HCT116 (cell line): Measurements from ENCODE around the gene EFEMP2. TPM values are rescaled to one million over a fixed set of nuclear protein-coding genes. Genes with fewer than 3 reads are reported as not detected.
A peak's percentile ranks its signal among the peaks of the same experiment; 100 is the strongest.

Experiments used
- ATAC-seq: fragments of 200-7000 bp; cut with Tn5 transposase; 2 replicates; pipeline ENCODE4 v1.9.1; 2020; ENCODE audit warnings: mild to moderate bottlenecking, moderate library complexity
- BruUV-seq: library from RNA; stranded (reverse); fragments of 400-500 nt; replicated peaks from 2 replicates; lab custom pipeline; 2021; lab: Mats Ljungman, UMichigan
- CTCF ChIA-PET: fragments of 300-600 bp; sonication (Branson Sonifier 250); formaldehyde crosslinking; loops from one replicate; lab custom pipeline; 2021; ENCODE audit warnings: antibody characterized with exemption; lab: Charles Lee
- POLR2A ChIA-PET: fragments of 300-600, 350-600 bp; sonication (Branson Sonifier 250); formaldehyde crosslinking; loops from one replicate; lab custom pipeline; 2021; ENCODE audit warnings: antibody characterized with exemption; lab: Charles Lee
- RAD21 ChIA-PET, 2 experiments: fragments of 300-600 bp; sonication (Branson Sonifier 250); formaldehyde crosslinking; loops; one replicate each; lab custom pipeline; 2023; ENCODE audit warnings: low total read pairs in 2 of 2; ENCODE audit not compliant: uncharacterized antibody in 2 of 2, unreplicated experiment in 2 of 2, low non-redundant PET in 1 of 2; lab: Charles Lee
- DNase-seq: peaks from one replicate; pipeline ENCODE4 v3.0.0-alpha.2; 2010; ENCODE audit warnings: low read depth, low spot score
- H2AFZ ChIP-seq: fragments of 200-600 bp; shearing (Covaris generic), sonication (generic); 2 replicates; pipeline ENCODE4 v1.6.1; 2017; ENCODE audit warnings: low read depth, mixed run types, mixed read lengths, antibody characterized with exemption, low read length; ENCODE audit not compliant: poor library complexity, severe bottlenecking
- H3K27ac ChIP-seq: 2 replicates; pipeline ENCODE4 v1.5.1; 2012; ENCODE audit warnings: low read depth, low read length
- H3K27me3 ChIP-seq: fragments of 200-600 bp; sonication (generic); 2 replicates; pipeline ENCODE4 v1.6.1; 2016; ENCODE audit warnings: mixed run types, low read length, mixed read lengths; ENCODE audit not compliant: insufficient read depth
- H3K36me3 ChIP-seq, 2 experiments: fragments of 200-500 bp in 1 of 2; fragments of 200-600 bp in 1 of 2; sonication (Bioruptor generic) in 1 of 2; sonication (generic) in 1 of 2; 2 replicates each; pipeline versions ENCODE4 v1.5.1 to v1.6.1; 2014 to 2016; ENCODE audit warnings: low read length in 2 of 2, inconsistent platforms in 1 of 2, mixed read lengths in 1 of 2, mixed run types in 1 of 2; ENCODE audit not compliant: insufficient read depth in 2 of 2, control insufficient read depth in 1 of 2
- H3K4me1 ChIP-seq, 2 experiments: fragments of 200-600 bp in 1 of 2; sonication (generic) in 1 of 2; 2 replicates each; pipeline versions ENCODE4 v1.5.1 to v1.6.1; 2012 to 2017; ENCODE audit warnings: low read length in 2 of 2, inconsistent platforms in 1 of 2, mild to moderate bottlenecking in 1 of 2, mixed read lengths in 1 of 2, mixed run types in 1 of 2, moderate library complexity in 1 of 2; ENCODE audit not compliant: insufficient read depth in 2 of 2, control insufficient read depth in 1 of 2
- H3K4me2 ChIP-seq: fragments of 200-600 bp; sonication (generic); 2 replicates; pipeline ENCODE4 v1.6.1; 2017; ENCODE audit warnings: mixed run types, low read length, mixed read lengths
- H3K4me3 ChIP-seq, 2 experiments: fragments of 200-600 bp in 1 of 2; sonication (generic) in 1 of 2; replicated peaks in 1 of 2; 2 replicates each; pipeline ENCODE4 v1.5.1; 2011 to 2016; ENCODE audit warnings: low read length in 2 of 2, control low read depth in 1 of 2, low read depth in 1 of 2, mild to moderate bottlenecking in 1 of 2, mixed read lengths in 1 of 2, mixed run types in 1 of 2
- H3K79me2 ChIP-seq: fragments of 200-600 bp; sonication (generic); 2 replicates; pipeline ENCODE4 v1.6.1; 2017; ENCODE audit warnings: mild to moderate bottlenecking, mixed run types, low read length, moderate library complexity, mixed read lengths; ENCODE audit not compliant: insufficient read depth
- H3K9ac ChIP-seq: fragments of 200-600 bp; sonication (generic); 2 replicates; pipeline ENCODE4 v1.6.1; 2016; ENCODE audit warnings: low read length, mixed read lengths
- H3K9me2 ChIP-seq: fragments of 200-600 bp; sonication (generic), shearing (Covaris generic); 2 replicates; pipeline ENCODE4 v1.6.1; 2017; ENCODE audit warnings: mixed run types, mild to moderate bottlenecking, moderate library complexity; ENCODE audit not compliant: insufficient read depth
- H3K9me3 ChIP-seq, 2 experiments: fragments of 200-500 bp in 1 of 2; fragments of 200-600 bp in 1 of 2; sonication (Bioruptor generic) in 1 of 2; sonication (generic) in 1 of 2; 2 replicates each; pipeline ENCODE4 v1.6.1; 2014 to 2017; ENCODE audit warnings: low read length in 2 of 2, mixed read lengths in 2 of 2, inconsistent platforms in 1 of 2, low read depth in 1 of 2, mild to moderate bottlenecking in 1 of 2, mixed run types in 1 of 2, moderate library complexity in 1 of 2; ENCODE audit not compliant: control insufficient read depth in 1 of 2, insufficient read depth in 1 of 2
- H4K20me1 ChIP-seq: fragments of 200-600 bp; sonication (generic), shearing (Covaris generic); 2 replicates; pipeline ENCODE4 v1.6.1; 2017; ENCODE audit warnings: mixed run types, mild to moderate bottlenecking, moderate library complexity; ENCODE audit not compliant: insufficient read depth
- CBX3 ChIP-seq: IDR thresholded peaks from 2 replicates; pipeline ENCODE4 v1.6.1; 2012; ENCODE audit warnings: low read depth
- CEBPB ChIP-seq: IDR thresholded peaks from 2 replicates; pipeline ENCODE4 v1.6.1; 2012; ENCODE audit warnings: low read depth
- ELF1 ChIP-seq: IDR thresholded peaks from 2 replicates; pipeline ENCODE4 v1.6.1; 2012; ENCODE audit warnings: low read depth, borderline replicate concordance
- EZH2 ChIP-seq: fragments of 200-600 bp; sonication (generic); IDR thresholded peaks from 2 replicates; pipeline ENCODE4 v1.6.1; 2017; ENCODE audit warnings: antibody characterized with exemption, mixed run types
- EZH2phosphoT487 ChIP-seq: fragments of 200-600 bp; IDR thresholded peaks from 2 replicates; pipeline ENCODE4 v1.6.1; 2018; ENCODE audit warnings: antibody characterized with exemption, borderline replicate concordance
- FOSL1 ChIP-seq: IDR thresholded peaks from 2 replicates; pipeline ENCODE4 v1.6.1; 2012; ENCODE audit warnings: low read depth
- POLR2A ChIP-seq: IDR thresholded peaks from 2 replicates; pipeline ENCODE4 v1.7.0; 2011; ENCODE audit warnings: borderline replicate concordance; ENCODE audit not compliant: insufficient read depth, insufficient read length; ENCODE audit errors: extremely low read depth
- POLR2AphosphoS5 ChIP-seq: IDR thresholded peaks from 2 replicates; pipeline ENCODE4 v1.6.1; 2011; ENCODE audit warnings: mild to moderate bottlenecking, low read depth, low read length, moderate library complexity
- RAD21 ChIP-seq: IDR thresholded peaks from 2 replicates; pipeline ENCODE4 v1.6.1; 2012; ENCODE audit warnings: low read depth, mild to moderate bottlenecking
- SIN3A ChIP-seq: IDR thresholded peaks from 2 replicates; pipeline ENCODE4 v1.6.1; 2012; ENCODE audit warnings: low read depth
- SP1 ChIP-seq: IDR thresholded peaks from 2 replicates; pipeline ENCODE4 v1.6.1; 2012; ENCODE audit warnings: low read depth
- SRF ChIP-seq: IDR thresholded peaks from 2 replicates; pipeline ENCODE4 v1.6.1; 2012; ENCODE audit warnings: low read depth
- TCF7L2 ChIP-seq: IDR thresholded peaks from 2 replicates; pipeline ENCODE4 v1.7.0; 2011; ENCODE audit warnings: borderline replicate concordance, inconsistent platforms; ENCODE audit not compliant: insufficient read depth, insufficient read length; ENCODE audit errors: extremely low read depth
- YY1 ChIP-seq: IDR thresholded peaks from 2 replicates; pipeline ENCODE4 v1.6.1; 2011; ENCODE audit warnings: low read length, low read depth, moderate library complexity, mild to moderate bottlenecking; ENCODE audit not compliant: insufficient replicate concordance; ENCODE audit errors: extremely low read depth
- ZFX ChIP-seq: fragments of 450-650 bp; IDR thresholded peaks from 2 replicates; pipeline ENCODE4 v1.6.1; 2017
- intact Hi-C: fragments of 100-400 bp; cut with micrococcal nuclease; formaldehyde crosslinking; loops from 2 replicates; pipeline ENCODE4 v1.10.0; 2022
- total RNA-seq: library from RNA; stranded (reverse); gene quantifications from one replicate; pipeline ENCODE4 v1.2.1, GENCODE V29; 2021; ENCODE audit not compliant: unreplicated experiment
- TF ChIP-seq, protein P1 (sequence below): IDR thresholded peaks from 2 replicates; pipeline ENCODE4 v1.6.1; 2011; ENCODE audit warnings: mild to moderate bottlenecking, low read length, moderate library complexity; ENCODE audit not compliant: insufficient replicate concordance; ENCODE audit errors: extremely low read depth
- TF ChIP-seq, protein P2 (sequence below): IDR thresholded peaks from 2 replicates; pipeline ENCODE4 v1.6.1; 2012
- TF ChIP-seq, protein P3 (sequence below): IDR thresholded peaks from 2 replicates; pipeline ENCODE4 v1.6.1; 2012
- TF ChIP-seq, protein P4 (sequence below): IDR thresholded peaks from 2 replicates; pipeline ENCODE4 v1.6.1; 2012; ENCODE audit warnings: low read depth

Gene EFEMP2
- total RNA-seq, 1 experiment from 2014 or later, result 8.4 TPM

DNA sequence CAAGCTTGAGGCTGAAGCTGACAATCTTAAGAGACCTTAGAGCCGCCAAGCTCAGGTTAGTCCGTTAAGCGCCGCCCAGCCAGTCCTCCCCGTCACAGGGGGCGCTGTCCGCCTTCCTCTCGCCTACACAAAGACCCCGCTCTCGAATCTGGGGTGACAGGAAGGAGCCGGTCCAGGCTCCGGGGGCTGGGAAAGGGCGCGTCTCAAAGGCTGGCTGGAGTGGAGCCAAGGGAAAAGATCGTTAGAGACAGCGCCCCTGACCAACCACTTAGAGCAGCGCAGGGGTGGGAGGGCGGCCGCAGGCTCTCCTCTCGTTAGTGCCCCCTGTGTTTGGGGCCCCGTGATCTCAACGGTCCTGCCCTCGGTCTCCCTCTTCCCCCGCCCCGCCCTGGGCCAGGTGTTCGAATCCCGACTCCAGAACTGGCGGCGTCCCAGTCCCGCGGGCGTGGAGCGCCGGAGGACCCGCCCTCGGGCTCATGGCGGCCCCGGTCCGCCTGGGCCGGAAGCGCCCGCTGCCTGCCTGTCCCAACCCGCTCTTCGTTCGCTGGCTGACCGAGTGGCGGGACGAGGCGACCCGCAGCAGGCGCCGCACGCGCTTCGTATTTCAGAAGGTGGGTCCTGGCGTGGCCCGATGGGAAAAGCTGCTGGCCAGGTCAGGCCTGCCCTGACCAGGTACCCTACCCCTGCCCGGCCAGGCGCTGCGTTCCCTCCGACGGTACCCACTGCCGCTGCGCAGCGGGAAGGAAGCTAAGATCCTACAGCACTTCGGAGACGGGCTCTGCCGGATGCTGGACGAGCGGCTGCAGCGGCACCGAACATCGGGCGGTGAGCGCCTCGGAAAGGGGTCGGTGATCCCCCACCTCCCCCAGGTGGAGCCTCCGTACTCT, 12.1 kb downstream of the EFEMP2 start, which contains the start of gene MUS81:
Gene MUS81, plus strand, starts transcription at position 156 of the 887 bp plus-strand sequence. Its CDS starts 321 bp downstream, at position 477.
- BruUV-seq, result no TSS peak
- no peaks in the 10 kb centered on the region for H3K27me3 ChIP-seq
- H3K4me2 ChIP-seq, result peak within 1 kb of the TSS; percentile 77
- intact Hi-C loops, result loop anchor here (1.0 kb wide), 1 partner anchor 142 kb away; the partner anchor contains the start of genes BANF1 and EIF1AD
- ChIA-PET POLR2A (interaction anchor here (0.9 to 5.3 kb wide), 17 partner anchors 9 to 438 kb away, joined by 3 to 84 read pairs (median 6); partner anchors contain the start of genes BANF1, CCDC85B, FIBP and FOSL1), CTCF (interaction anchor here (0.6 to 4.3 kb wide), 33 partner anchors 9 to 301 kb away, joined by 3 to 82 read pairs (median 5); partner anchors contain the start of genes AP5B1, CCDC85B, FIBP and KAT5), RAD21 (interaction anchor here in 1 of 2 experiments (1.2 kb wide), 1 partner anchor 148 kb away, joined by 4 read pairs; the partner anchor contains the start of gene KAT5)
- peaks cover 17 to 30% of the 10 kb centered on the region in 2 experiments for H3K36me3 ChIP-seq
- no peaks in the 10 kb centered on the region for H3K9me3 ChIP-seq
- ATAC-seq (peak; percentile 59), DNase-seq (peak; percentile 99)
- peaks cover 46% of the 10 kb centered on the region for H3K79me2 ChIP-seq
- peak within 1 kb of the TSS; percentile 50 for H2AFZ ChIP-seq
- H3K27ac ChIP-seq, result peak within 1 kb of the TSS; percentile 97
- no peaks in the 10 kb centered on the region for H3K9me2 ChIP-seq
- peak within 1 kb of the TSS; percentile 99 for H3K9ac ChIP-seq
- H3K4me3 ChIP-seq, result peak within 1 kb of the TSS; percentile 85 to 100
- peaks cover 12% of the 10 kb centered on the region; the same call in 1 of the 2 replicates for H4K20me1 ChIP-seq
- H3K4me1 ChIP-seq, result peaks cover 23 to 42% of the 10 kb centered on the region in 2 experiments
- TF ChIP-seq CBX3, result no peak
- no peak for TF ChIP-seq ELF1
- TF ChIP-seq CEBPB, result no peak
- no peak for TF ChIP-seq SRF
- TF ChIP-seq SIN3A, result no peak
- no peak for TF ChIP-seq FOSL1
- TF ChIP-seq, protein P1, sequence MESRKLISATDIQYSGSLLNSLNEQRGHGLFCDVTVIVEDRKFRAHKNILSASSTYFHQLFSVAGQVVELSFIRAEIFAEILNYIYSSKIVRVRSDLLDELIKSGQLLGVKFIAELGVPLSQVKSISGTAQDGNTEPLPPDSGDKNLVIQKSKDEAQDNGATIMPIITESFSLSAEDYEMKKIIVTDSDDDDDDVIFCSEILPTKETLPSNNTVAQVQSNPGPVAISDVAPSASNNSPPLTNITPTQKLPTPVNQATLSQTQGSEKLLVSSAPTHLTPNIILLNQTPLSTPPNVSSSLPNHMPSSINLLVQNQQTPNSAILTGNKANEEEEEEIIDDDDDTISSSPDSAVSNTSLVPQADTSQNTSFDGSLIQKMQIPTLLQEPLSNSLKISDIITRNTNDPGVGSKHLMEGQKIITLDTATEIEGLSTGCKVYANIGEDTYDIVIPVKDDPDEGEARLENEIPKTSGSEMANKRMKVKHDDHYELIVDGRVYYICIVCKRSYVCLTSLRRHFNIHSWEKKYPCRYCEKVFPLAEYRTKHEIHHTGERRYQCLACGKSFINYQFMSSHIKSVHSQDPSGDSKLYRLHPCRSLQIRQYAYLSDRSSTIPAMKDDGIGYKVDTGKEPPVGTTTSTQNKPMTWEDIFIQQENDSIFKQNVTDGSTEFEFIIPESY, result no peak
- TF ChIP-seq SP1, result no peak
- no peak for TF ChIP-seq POLR2A
- TF ChIP-seq, protein P2, sequence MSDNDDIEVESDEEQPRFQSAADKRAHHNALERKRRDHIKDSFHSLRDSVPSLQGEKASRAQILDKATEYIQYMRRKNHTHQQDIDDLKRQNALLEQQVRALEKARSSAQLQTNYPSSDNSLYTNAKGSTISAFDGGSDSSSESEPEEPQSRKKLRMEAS, result no peak
- TF ChIP-seq, protein P3, sequence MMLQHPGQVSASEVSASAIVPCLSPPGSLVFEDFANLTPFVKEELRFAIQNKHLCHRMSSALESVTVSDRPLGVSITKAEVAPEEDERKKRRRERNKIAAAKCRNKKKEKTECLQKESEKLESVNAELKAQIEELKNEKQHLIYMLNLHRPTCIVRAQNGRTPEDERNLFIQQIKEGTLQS, result no peak
- peak; percentile 43 for TF ChIP-seq TCF7L2
- TF ChIP-seq EZH2phosphoT487, result no peak
- peak; percentile 69 for TF ChIP-seq POLR2AphosphoS5
- peak; percentile 86 for TF ChIP-seq YY1
- no peak for TF ChIP-seq RAD21
- TF ChIP-seq ZFX, result peak; percentile 74; the same call in 1 of the 2 replicates
- TF ChIP-seq, protein P4, sequence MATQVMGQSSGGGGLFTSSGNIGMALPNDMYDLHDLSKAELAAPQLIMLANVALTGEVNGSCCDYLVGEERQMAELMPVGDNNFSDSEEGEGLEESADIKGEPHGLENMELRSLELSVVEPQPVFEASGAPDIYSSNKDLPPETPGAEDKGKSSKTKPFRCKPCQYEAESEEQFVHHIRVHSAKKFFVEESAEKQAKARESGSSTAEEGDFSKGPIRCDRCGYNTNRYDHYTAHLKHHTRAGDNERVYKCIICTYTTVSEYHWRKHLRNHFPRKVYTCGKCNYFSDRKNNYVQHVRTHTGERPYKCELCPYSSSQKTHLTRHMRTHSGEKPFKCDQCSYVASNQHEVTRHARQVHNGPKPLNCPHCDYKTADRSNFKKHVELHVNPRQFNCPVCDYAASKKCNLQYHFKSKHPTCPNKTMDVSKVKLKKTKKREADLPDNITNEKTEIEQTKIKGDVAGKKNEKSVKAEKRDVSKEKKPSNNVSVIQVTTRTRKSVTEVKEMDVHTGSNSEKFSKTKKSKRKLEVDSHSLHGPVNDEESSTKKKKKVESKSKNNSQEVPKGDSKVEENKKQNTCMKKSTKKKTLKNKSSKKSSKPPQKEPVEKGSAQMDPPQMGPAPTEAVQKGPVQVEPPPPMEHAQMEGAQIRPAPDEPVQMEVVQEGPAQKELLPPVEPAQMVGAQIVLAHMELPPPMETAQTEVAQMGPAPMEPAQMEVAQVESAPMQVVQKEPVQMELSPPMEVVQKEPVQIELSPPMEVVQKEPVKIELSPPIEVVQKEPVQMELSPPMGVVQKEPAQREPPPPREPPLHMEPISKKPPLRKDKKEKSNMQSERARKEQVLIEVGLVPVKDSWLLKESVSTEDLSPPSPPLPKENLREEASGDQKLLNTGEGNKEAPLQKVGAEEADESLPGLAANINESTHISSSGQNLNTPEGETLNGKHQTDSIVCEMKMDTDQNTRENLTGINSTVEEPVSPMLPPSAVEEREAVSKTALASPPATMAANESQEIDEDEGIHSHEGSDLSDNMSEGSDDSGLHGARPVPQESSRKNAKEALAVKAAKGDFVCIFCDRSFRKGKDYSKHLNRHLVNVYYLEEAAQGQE, result no peak
- TF ChIP-seq EZH2, result no peak
